HG03439 (cell line): ENCODE measurements around the gene COPE.

Source experiments
- ATAC-seq: cut with Tn5 transposase; IDR thresholded peaks from one replicate; pipeline ENCODE4 v1.9.1; 2021; ENCODE audit warnings: mild to moderate bottlenecking, moderate library complexity; ENCODE audit not compliant: unreplicated experiment

The COPE gene

GRCh38 chr19:18868380-18869022, 50.7 kb downstream of the COPE start:
- ATAC-seq: no peak

- ATAC-seq: no peak
Measured at GRCh38 chr19:18867751-18868150, 51.4 kb downstream of the COPE start.

GRCh38 chr19:18867199-18867598, 52.0 kb downstream of the COPE start:
- ATAC-seq: no peak

GRCh38 chr19:18866800-18867123, 52.4 kb downstream of the COPE start:
- ATAC-seq: no peak

GRCh38 chr19:18865973-18866799, 53.0 kb downstream of the COPE start:
- no peak for ATAC-seq

- ATAC-seq: no peak
Measured at GRCh38 chr19:18865106-18865972, 53.8 kb downstream of the COPE start.

- no peak for ATAC-seq
Measured at GRCh38 chr19:18863843-18864362, 55.3 kb downstream of the COPE start.

- ATAC-seq: no peak
Measured at GRCh38 chr19:18862976-18863842, 56.0 kb downstream of the COPE start.

GRCh38 chr19:18861917-18862316, 57.3 kb downstream of the COPE start:
- no peak for ATAC-seq

GRCh38 chr19:18861235-18861634, 58.0 kb downstream of the COPE start:
- ATAC-seq: no peak

GRCh38 chr19:18860725-18861124, 58.5 kb downstream of the COPE start:
- ATAC-seq: no peak

GRCh38 chr19:18860302-18860700, 58.9 kb downstream of the COPE start:
- no peak for ATAC-seq

GRCh38 chr19:18859676-18860301, 59.4 kb downstream of the COPE start:
- no peak for ATAC-seq

- no peak for ATAC-seq
Measured at GRCh38 chr19:18858906-18859646, 60.1 kb downstream of the COPE start.

GRCh38 chr19:18857223-18857622, 62.0 kb downstream of the COPE start:
- ATAC-seq: no peak

GRCh38 chr19:18856385-18857126, 62.6 kb downstream of the COPE start:
- no peak for ATAC-seq

GRCh38 chr19:18855647-18856384, 63.4 kb downstream of the COPE start:
- ATAC-seq: no peak

GRCh38 chr19:18854982-18855381, 64.2 kb downstream of the COPE start:
- no peak for ATAC-seq
